GM23248 (cell line): ENCODE data around the gene RPL36.
"Not testable (repeated sequence)": the region's sequence is repeated elsewhere in the genome, so short reads cannot be mapped to it uniquely, and the experiment has no call there.

ENCODE experiments used
- EZH2 ChIP-seq: fragments of 200-600 bp; sonication (generic); IDR thresholded peaks from 2 replicates; pipeline ENCODE4 v1.6.1; 2018; ENCODE audit warnings: antibody characterized with exemption, mild to moderate bottlenecking; ENCODE audit not compliant: insufficient read depth, poor library complexity, severe bottlenecking
- EZH2phosphoT487 ChIP-seq: fragments of 200-600 bp; sonication (generic); IDR thresholded peaks from 2 replicates; pipeline ENCODE4 v1.6.1; 2018; ENCODE audit warnings: antibody characterized with exemption, moderate library complexity, mild to moderate bottlenecking, low read depth; ENCODE audit not compliant: insufficient read depth

- not testable (repeated sequence) for TF ChIP-seq EZH2, EZH2phosphoT487
Measured at GRCh38 chr19:5733172-5733571, 43.1 kb downstream of the RPL36 start.
